Activated naive CD4-positive, alpha-beta T cell treated with anti-CD3 and anti-CD28 coated beads, Interleukin-2, amount 50 U/mL, for 24 hours (primary cell): ENCODE measurements around the gene PIP5K1C.

ENCODE experiments used
- H3K27ac Mint-ChIP-seq: one replicate; pipeline ENCODE4 v1.8.0; 2021; ENCODE audit warnings: mild to moderate bottlenecking, mixed read lengths
- H3K27me3 Mint-ChIP-seq: one replicate; pipeline ENCODE4 v1.8.0; 2021; ENCODE audit warnings: mixed read lengths
- H3K36me3 Mint-ChIP-seq: one replicate; pipeline ENCODE4 v1.8.0; 2021; ENCODE audit warnings: mixed read lengths
- H3K4me1 Mint-ChIP-seq: one replicate; pipeline ENCODE4 v1.8.0; 2021; ENCODE audit warnings: mixed read lengths
- H3K4me3 Mint-ChIP-seq: one replicate; pipeline ENCODE4 v1.8.0; 2021; ENCODE audit warnings: mild to moderate bottlenecking, mixed read lengths
- H3K9me3 Mint-ChIP-seq: one replicate; pipeline ENCODE4 v1.8.0; 2021; ENCODE audit warnings: mixed read lengths

PIP5K1C gene

DNA sequence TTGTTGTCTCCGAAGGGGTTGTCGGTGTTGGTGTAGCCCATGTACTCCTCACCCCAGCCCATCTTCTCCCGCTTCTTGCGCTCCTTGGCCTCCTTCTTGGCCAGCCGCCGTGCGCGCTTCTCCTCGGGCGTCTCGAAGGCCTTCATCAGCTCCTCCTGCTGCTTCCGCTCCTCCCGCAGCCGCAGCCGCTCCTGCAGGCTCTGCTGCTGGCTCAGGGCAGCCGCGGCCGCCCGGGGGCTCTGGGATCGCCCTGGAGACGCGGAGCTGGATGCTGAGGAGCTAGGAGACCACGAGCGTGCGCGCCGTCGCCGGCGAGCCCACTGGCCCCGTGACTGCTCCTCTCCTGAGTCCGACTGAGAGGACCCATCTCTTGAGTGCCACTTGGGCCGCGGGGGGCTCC lies 76.6 kb downstream of the PIP5K1C start:
- peaks cover 3% of the 10 kb centered on the region for H3K36me3 Mint-ChIP-seq
- no peak overlapping the region for H3K27ac Mint-ChIP-seq
- peaks cover 27% of the 10 kb centered on the region for H3K4me1 Mint-ChIP-seq
- no peaks in the 10 kb centered on the region for H3K27me3 Mint-ChIP-seq
- H3K9me3 Mint-ChIP-seq: no peaks in the 10 kb centered on the region
- H3K4me3 Mint-ChIP-seq: no peak overlapping the region

DNA sequence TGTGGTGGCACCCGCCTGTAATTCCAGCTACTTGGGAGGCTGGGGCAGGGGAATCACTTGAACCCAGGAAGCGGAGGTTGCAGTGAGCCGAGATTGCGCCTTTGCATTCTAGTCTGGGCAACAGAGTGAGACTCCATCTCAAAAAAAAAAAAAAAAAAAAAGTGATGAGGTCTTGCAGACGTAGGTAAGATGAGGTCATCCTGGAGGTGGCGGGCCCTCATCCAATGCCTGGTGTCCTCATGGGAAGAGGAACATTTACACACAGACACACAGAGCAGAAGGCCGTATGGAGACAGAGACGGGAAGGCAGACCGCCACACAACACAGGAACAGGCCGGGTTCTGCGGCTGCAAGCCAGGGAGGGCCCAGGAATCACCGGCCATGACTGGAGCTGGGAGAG lies 78.0 kb downstream of the PIP5K1C start:
- H3K27ac Mint-ChIP-seq: no peak overlapping the region
- no peaks in the 10 kb centered on the region for H3K9me3 Mint-ChIP-seq
- no peak overlapping the region for H3K4me3 Mint-ChIP-seq
- peaks cover 3% of the 10 kb centered on the region for H3K36me3 Mint-ChIP-seq
- H3K4me1 Mint-ChIP-seq: peaks cover 32% of the 10 kb centered on the region
- H3K27me3 Mint-ChIP-seq: no peaks in the 10 kb centered on the region

DNA sequence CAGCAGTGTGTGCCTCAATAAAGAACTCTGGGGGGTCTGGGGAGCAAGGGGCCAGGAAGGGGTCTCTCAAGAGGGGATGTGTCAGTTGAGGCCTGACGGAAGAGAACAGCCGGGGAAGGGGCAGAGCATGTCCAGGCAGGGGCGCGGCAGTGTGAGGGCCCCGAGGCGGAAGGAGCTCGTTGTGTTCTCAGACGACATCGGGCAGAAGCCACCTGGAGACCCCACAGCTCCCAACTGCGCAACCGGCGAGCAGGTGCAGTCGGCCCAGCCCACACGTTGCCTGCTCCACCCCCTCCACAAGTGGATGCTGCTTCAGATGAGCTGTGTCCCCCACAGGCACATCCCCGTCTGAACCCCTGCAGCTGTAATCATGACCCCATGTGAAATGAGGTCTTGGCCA lies 78.6 kb downstream of the PIP5K1C start:
- no peaks in the 10 kb centered on the region for H3K9me3 Mint-ChIP-seq
- H3K27ac Mint-ChIP-seq: no peak overlapping the region
- H3K4me1 Mint-ChIP-seq: peaks cover 31% of the 10 kb centered on the region
- H3K36me3 Mint-ChIP-seq: peaks cover 3% of the 10 kb centered on the region
- no peaks in the 10 kb centered on the region for H3K27me3 Mint-ChIP-seq
- no peak overlapping the region for H3K4me3 Mint-ChIP-seq

DNA sequence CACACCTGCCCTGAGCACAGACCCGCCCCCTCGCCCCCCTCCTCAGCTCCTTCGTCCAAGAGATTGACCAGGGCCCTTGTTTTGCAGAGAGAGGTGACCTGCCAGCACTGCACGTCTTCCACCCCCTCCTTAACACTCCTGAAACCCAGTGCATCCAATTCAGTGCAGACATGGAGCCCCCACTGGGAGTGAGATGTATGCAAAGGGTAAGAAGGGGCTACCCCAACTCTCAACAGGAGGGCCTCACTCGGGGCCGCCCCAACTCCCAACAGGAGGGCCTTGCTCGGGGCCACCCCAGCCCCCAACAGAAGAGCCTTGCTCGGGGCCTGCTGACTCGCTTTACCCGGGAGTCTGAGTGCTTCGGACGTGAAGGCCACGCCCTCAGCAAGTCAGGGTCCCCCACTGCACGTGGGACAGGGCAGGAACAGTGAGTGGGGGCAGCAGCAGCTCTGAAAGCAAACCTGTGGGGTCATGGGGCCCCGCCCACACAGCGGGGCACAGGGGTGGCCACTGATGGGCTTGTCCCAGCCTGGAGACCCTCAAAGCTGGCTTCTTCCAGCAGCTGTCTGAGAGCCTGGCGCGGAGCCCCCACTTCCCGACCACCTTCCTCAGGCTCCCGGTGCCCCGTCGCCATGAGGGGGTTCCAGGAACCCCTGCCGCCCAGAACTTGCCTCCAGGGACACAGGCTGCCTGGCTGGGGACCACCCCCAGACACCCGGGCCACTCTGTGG lies 79.3 kb downstream of the PIP5K1C start:
- Mint-ChIP-seq H3K4me1 (peaks cover 29% of the 10 kb centered on the region), H3K36me3 (peaks cover 1% of the 10 kb centered on the region), H3K4me3 (no peak overlapping the region), H3K27me3 (no peaks in the 10 kb centered on the region), H3K27ac (no peak overlapping the region), H3K9me3 (no peaks in the 10 kb centered on the region)

DNA sequence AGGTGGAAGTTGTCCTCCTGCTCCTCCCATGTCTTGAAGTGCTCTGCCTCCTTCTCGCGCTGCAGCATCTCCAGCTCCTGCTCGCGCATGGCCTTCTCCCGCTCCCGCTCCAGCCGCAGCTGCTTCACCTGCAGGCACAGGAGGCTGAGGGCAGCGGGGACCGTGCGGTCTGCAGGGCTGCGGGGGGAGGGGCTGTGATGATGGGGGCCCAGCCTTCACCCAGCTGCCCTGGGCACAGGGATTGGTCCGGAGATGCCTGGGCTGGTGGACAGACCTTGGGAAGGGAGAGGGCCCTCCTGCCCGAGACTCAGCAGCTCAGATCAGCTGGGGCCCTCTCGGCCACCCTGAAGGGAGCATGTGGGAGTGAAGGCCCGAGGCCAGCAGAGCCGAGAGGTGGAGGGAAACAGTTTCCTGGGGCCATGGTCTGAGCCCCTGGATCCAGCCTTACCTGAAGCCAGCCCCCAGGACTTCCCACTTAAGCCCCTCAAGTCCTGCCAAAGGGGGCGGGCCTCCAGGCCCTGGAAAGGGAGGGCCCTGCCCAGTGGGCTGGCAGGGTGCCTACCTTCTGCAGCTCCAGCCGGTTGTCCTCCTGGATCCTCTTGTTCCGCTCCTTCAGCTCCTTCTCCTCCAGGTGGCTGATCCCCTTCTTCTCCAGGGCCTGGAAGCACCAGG lies 80.0 kb downstream of the PIP5K1C start:
- no peak overlapping the region for H3K4me3 Mint-ChIP-seq
- no peaks in the 10 kb centered on the region for H3K27me3 Mint-ChIP-seq
- H3K36me3 Mint-ChIP-seq: no peaks in the 10 kb centered on the region
- peaks cover 25% of the 10 kb centered on the region for H3K4me1 Mint-ChIP-seq
- no peak overlapping the region for H3K27ac Mint-ChIP-seq
- H3K9me3 Mint-ChIP-seq: no peaks in the 10 kb centered on the region

DNA sequence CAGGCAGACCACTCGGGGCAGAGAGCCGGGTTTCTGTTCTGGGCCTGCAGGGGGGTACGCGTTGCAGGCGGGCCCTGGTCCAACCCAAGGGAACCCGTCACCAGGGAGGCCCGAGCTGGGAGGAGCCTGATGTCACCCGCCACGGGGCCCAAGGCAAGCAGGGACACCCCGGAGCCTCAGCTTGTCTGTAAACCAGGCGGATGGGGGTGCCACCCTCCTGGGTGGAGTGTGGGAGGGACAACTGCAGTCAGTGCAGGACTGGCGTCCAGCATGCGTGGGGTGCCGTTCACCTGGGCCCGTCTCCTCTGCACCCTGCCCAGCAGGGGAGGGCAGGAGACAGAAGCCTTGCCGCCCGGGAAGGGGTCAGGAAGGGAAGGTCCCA lies 80.6 kb downstream of the PIP5K1C start:
- H3K4me1 Mint-ChIP-seq: peaks cover 21% of the 10 kb centered on the region
- no peaks in the 10 kb centered on the region for H3K9me3 Mint-ChIP-seq
- no peaks in the 10 kb centered on the region for H3K36me3 Mint-ChIP-seq
- no peak overlapping the region for H3K27ac Mint-ChIP-seq
- no peaks in the 10 kb centered on the region for H3K27me3 Mint-ChIP-seq
- H3K4me3 Mint-ChIP-seq: no peak overlapping the region

DNA sequence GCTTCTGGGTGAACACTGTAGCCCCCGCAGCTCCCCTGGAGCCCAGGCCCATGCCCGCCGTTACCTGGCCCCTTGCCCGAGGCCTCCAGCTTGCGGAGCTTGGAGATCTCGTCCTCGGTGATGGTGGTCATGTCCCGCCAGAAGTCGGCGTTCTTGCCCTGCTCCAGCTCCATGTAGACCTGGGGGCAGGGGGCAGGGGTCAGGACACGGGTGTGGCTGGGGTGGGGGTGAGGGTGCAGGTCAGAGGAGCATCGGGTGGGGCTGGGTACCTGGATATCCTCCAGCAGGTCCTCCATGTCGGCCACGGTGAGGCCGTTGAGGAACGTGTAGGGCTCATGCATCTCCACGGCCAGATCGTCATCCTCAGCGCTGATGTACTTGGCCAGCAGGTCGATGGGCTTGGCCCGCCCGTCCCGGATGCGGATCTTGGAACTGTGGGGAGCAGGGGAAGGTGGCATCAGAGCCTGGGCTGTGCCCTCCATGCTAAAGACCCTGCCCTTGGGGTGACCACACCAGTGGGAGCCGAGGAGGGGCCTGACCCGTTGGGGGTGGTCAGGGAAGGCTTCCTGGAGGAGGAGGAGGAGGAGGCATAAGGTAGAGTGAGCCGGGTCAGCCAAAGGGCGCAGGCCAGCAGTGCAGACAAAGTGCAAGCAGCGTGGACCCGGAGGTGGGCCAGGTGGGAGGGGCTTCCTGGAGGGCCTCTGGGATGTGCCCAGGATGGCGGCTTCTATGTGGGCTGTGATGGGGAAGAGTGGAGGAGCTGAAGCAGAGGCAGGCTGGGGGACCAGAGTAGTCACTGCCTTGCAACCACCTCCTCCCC lies 81.2 kb downstream of the PIP5K1C start:
- Mint-ChIP-seq H3K27ac (no peak overlapping the region), H3K4me1 (peaks cover 15% of the 10 kb centered on the region), H3K27me3 (no peaks in the 10 kb centered on the region), H3K36me3 (no peaks in the 10 kb centered on the region), H3K9me3 (no peaks in the 10 kb centered on the region), H3K4me3 (no peak overlapping the region)

DNA sequence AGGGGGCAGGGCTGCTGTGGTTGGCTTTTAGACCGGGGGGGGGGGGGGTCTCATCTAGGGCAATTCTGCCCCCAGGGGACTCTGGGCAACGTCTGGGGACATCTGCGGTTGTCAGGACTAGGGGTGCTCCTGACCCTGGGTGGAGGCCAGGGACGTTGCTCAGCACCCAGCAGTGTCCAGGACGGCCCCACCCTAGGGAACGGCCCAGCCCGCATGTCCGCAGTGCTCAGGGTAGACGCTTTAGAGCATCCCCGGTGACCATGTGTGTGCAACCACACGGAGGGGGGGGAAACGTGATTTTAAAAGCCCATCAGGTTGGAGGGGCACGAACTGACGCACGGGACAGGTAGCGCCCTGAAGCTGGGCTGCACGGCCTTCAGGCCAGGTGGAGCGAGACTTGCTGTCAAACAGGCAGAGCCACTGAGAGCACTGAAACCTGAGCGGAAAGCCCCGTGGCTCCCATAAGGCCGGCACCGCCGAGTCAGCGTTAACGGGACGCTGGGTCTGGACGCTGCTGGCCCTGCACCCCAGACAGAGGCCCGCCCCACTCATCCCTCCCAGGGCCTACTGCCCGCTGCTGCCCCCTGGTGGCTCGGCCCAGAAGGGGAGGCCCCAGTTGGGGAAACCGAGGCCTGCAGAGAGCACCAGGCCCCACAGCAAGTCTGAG lies 82.0 kb downstream of the PIP5K1C start:
- Mint-ChIP-seq H3K27ac (no peak overlapping the region), H3K9me3 (no peaks in the 10 kb centered on the region), H3K4me1 (peaks cover 14% of the 10 kb centered on the region), H3K27me3 (no peaks in the 10 kb centered on the region), H3K36me3 (no peaks in the 10 kb centered on the region), H3K4me3 (no peak overlapping the region)

DNA sequence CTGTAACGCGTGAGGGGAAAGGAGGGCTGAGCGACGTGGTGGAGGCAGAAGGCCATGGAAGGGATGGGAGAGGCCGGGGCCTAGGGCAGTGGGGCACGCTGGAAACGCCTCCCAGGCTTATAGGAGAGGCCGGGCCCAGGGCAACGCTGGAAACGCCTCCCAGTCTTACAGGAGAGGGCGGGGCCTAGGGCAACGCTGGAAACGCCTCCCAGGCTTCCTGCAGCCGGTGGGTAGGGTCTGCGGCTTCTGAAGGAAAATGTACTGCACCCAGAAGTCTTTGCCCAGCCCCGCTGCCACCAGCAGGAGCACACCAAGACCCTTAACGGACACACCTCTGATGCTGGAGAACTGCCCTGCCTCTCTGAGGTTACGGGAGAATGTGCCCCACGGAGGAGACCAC lies 82.8 kb downstream of the PIP5K1C start:
- Mint-ChIP-seq H3K4me1 (peaks cover 14% of the 10 kb centered on the region), H3K9me3 (no peaks in the 10 kb centered on the region), H3K27ac (peak overlapping the region; percentile 35), H3K27me3 (no peaks in the 10 kb centered on the region), H3K4me3 (peak overlapping the region; percentile 39), H3K36me3 (no peaks in the 10 kb centered on the region)

DNA sequence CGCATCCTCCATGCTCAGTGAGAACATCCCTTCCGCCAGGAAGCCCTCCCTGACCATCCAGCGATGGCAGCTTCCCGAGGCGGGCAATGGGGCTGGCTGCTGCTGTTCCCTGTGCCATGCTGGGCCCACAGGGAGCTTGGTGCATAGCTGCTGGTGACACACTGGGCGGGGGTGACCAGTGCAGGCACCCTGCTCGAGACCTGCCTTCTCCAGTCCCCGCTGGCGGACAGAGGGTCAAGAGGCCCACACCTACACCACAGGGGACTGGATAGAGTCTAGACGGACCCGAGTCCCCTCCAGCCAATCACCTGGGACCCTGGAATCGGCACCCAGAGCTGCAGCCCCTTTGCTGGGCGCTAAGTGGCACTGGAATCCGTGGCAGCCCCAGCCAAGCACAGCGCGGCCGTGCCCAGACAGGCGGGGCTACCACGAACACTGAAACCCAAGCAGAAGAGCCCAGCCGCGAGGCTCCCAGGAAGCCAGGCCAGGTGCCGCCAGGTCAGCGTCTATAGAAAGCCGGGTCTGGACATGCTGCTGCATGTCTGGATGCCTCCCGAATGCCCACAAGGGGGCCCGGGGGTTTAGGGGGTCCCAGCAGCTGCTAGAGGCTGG lies 84.6 kb downstream of the PIP5K1C start:
- Mint-ChIP-seq H3K4me1 (peaks cover 14% of the 10 kb centered on the region), H3K27ac (no peak overlapping the region), H3K9me3 (no peaks in the 10 kb centered on the region), H3K4me3 (no peak overlapping the region), H3K27me3 (no peaks in the 10 kb centered on the region), H3K36me3 (peaks cover 2% of the 10 kb centered on the region)

DNA sequence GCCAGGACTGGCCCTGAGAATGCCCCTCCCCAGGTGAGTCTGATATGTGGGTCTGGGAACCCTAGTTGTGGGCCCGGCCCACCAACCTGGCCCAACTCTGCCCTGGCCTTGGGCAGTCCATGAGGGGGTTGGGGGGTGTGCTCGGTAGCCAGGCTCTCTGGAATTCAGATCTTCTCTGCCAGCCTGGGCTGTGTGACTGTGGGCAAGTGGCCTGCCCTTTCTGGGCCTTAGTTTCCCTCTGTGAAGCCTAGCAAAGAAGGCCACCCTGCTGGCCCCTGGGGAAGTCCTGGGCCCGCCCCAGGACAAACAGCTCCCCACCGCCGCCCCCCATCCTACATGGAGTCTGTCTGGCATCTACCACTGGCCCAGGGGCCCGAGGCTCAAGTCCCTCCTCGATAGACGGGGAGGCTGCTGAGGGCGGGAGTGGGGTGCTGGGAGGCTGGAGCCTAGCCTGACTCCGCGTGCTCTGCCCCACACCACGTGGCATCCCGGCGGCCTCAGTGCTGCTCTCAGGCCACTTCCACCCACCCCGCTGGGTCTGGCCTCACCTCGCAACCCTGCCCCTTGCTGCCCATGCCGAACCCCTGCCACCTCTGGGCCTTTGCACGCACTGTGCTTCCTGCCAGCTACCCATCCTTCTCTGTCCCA lies 85.3 kb downstream of the PIP5K1C start:
- Mint-ChIP-seq H3K27ac (no peak overlapping the region), H3K4me1 (peaks cover 14% of the 10 kb centered on the region), H3K36me3 (peaks cover 2% of the 10 kb centered on the region), H3K27me3 (no peaks in the 10 kb centered on the region), H3K4me3 (no peak overlapping the region), H3K9me3 (no peaks in the 10 kb centered on the region)

DNA sequence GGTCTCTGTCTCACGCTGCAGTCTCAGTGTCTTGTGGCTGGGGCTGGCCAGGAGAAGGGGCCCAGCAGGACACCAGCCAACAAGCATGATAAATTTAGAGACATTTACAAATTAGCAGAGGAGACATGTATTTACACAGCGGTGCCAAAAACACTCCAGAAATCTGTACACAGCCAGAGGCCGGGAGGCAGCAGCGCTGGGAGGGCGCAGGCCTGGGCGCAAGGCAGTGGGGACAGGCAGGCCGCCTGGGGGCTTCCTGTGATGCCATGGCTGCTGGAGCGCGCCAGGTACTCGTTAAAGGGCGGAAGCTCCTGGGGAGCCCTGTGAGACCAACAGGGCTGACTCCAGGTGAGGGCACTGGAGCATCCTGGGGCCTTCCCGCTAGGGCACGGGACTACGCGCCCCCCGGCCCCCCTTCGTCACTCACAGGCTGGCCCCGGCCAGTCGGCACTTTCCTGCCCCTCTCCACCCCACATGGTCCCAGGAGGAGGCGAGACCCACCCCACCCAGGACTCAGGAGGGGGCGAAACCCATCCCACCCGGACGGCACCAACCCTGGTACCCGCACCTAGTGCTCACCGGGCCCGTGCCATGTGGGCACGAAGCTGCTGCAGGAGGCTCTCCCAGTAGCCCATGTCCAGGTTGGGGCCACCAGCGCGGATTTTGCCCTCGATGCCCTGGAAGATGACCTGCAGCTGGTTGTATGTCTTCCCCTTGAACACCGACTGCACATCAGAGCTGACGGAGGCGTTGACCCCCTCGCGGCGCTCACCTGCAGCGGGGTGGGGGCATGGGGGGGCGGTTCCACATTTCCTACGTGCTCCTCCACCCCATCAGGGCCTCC lies 86.2 kb downstream of the PIP5K1C start:
- Mint-ChIP-seq H3K9me3 (no peaks in the 10 kb centered on the region), H3K27me3 (no peaks in the 10 kb centered on the region), H3K36me3 (peaks cover 2% of the 10 kb centered on the region), H3K4me1 (peaks cover 14% of the 10 kb centered on the region), H3K4me3 (no peak overlapping the region), H3K27ac (no peak overlapping the region)

DNA sequence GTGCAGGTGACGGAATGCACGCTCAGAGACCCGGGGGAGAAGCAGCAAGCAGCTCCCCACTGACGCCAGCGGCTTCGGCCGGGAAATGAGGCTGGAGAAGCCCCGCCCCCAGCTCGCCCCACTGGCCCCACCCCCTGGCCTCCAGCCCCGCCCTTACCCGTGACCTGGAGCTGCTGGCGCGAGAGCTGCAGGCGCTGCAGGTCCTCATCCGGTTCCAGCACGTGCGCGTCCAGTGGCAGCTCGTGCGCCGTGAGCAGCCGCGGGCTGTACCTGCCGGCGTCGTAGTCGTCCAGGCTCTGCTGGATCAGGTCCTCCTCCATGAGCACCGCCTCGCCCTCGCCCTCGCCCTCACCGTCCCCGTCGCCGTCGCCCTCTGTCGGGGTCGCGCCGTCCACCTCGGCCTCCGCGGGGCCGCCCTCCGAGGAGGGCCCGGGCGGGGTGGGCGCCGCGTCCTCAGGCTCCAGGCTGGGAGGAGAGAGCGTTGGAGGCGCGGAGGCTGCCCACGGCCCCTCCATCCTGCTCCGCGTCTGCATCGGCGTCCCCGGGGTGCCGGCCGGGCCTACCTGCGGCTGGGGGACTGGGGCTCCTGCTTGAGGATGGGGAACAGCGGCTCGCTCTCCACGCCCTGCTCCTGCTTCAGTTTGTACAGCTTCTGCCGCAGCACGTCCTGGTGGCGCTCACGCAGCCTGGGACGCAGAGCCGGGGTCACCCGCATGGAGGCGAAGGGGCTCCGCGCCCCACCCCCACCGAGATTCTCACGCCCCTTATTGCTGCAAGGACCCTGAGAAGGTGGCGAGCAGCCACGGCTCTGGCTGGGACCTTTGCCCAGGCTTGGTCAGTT lies 87.1 kb downstream of the PIP5K1C start:
- peaks cover 15% of the 10 kb centered on the region for H3K4me1 Mint-ChIP-seq
- no peak overlapping the region for H3K4me3 Mint-ChIP-seq
- no peaks in the 10 kb centered on the region for H3K9me3 Mint-ChIP-seq
- H3K27ac Mint-ChIP-seq: no peak overlapping the region
- no peaks in the 10 kb centered on the region for H3K27me3 Mint-ChIP-seq
- peaks cover 2% of the 10 kb centered on the region for H3K36me3 Mint-ChIP-seq
